Measurements from ENCODE around the gene PCBP2. TPM values are rescaled to one million over a fixed set of nuclear protein-coding genes. Genes with fewer than 3 reads are reported as not detected.

Gene PCBP2
- total and polyA plus RNA-seq, 8 donors = 634 to 1,132 (median 1,042) TPM

DNA sequence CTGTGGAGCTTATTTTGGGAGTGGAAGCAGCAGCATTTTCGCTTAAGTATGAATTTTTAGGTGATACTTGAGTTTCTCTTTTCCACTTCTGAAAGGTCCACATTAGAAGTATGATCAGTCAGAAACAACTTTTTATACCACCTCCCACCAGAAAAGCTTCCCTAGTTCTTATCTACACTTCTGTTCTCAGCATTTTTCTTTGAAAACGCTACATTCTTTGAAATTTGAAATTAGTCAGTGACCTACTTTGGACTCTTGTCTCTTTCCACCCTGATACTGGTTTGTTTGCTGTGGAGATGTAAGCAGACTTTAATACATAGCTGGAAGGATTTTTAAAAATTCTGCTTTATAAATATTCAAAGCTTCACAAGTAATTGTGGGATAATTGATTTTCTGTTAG lies 22.2 kb downstream of the PCBP2 start:
- Histone ChIP-seq H3K9me3 (no peaks in the 10 kb centered on the region), H3K4me1 (peaks cover 13 to 39% of the 10 kb centered on the region in 2 donors), H3K27ac (peak overlapping the region in 1 of 2 donors; percentile 18), H3K36me3 (peaks cover 0 to 100% of the 10 kb centered on the region in 2 donors), H3K27me3 (no peaks in the 10 kb centered on the region), H3K4me3 (no peak overlapping the region)
- TF ChIP-seq, protein P1, sequence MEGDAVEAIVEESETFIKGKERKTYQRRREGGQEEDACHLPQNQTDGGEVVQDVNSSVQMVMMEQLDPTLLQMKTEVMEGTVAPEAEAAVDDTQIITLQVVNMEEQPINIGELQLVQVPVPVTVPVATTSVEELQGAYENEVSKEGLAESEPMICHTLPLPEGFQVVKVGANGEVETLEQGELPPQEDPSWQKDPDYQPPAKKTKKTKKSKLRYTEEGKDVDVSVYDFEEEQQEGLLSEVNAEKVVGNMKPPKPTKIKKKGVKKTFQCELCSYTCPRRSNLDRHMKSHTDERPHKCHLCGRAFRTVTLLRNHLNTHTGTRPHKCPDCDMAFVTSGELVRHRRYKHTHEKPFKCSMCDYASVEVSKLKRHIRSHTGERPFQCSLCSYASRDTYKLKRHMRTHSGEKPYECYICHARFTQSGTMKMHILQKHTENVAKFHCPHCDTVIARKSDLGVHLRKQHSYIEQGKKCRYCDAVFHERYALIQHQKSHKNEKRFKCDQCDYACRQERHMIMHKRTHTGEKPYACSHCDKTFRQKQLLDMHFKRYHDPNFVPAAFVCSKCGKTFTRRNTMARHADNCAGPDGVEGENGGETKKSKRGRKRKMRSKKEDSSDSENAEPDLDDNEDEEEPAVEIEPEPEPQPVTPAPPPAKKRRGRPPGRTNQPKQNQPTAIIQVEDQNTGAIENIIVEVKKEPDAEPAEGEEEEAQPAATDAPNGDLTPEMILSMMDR (IDR thresholded peaks at IDR 0.05) = no peak
- intact Hi-C loops (cut with DNase I) = no loop called here
- no peak for ATAC-seq
- DNase-seq = no peak

DNA sequence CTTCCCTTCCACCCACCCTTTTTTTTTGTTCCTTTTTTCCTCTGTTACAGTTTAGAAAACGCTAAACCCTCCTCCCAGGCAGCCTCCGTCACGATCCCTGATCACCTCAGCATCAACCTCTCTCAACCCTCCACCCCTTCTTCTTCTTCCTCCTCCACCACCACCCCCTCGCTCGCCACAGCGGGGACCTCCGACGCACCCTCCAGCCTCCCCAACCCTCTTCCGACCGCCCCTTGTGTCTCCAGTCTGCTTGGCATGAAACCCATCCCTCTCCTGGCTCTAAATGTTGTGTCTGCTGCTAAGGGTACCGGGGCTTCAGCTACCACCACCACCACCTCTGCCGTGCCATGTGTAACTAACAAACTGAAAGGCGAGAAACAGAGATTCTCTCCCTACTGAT lies 22.9 kb downstream of the PCBP2 start:
- intact Hi-C loops (cut with DNase I) = no loop called here
- Histone ChIP-seq H3K4me3 (no peak overlapping the region), H3K9me3 (no peaks in the 10 kb centered on the region), H3K27me3 (no peaks in the 10 kb centered on the region), H3K4me1 (peaks cover 13 to 39% of the 10 kb centered on the region in 2 donors), H3K27ac (peak overlapping the region in 1 of 2 donors; percentile 18), H3K36me3 (peaks cover 0 to 100% of the 10 kb centered on the region in 2 donors)
- DNase-seq (no peak), ATAC-seq (no peak)
- TF ChIP-seq, protein P1 (IDR thresholded peaks at IDR 0.05) = no peak

GRCh38 chr12:53476769-53477209 lies 24.9 kb downstream of the PCBP2 start:
- Histone ChIP-seq H3K4me1 (peaks cover 13 to 52% of the 10 kb centered on the region in 2 donors), H3K27ac (no peak overlapping the region), H3K9me3 (no peaks in the 10 kb centered on the region), H3K36me3 (peaks cover 0 to 100% of the 10 kb centered on the region in 2 donors), H3K4me3 (no peak overlapping the region), H3K27me3 (no peaks in the 10 kb centered on the region)
- ATAC-seq (no peak), DNase-seq (no peak)
- TF ChIP-seq, protein P1 (IDR thresholded peaks at IDR 0.05) = peak in 1 of 2 donors; percentile 11
- intact Hi-C loops (cut with DNase I) = no loop called here

- no peak for DNase-seq
- intact Hi-C loops (cut with DNase I) = no loop called here
- no peak for ATAC-seq
- Histone ChIP-seq H3K27ac (peak overlapping the region in 1 of 2 donors; percentile 33), H3K27me3 (no peaks in the 10 kb centered on the region), H3K9me3 (no peaks in the 10 kb centered on the region), H3K36me3 (peaks cover 0 to 100% of the 10 kb centered on the region in 2 donors), H3K4me3 (no peak overlapping the region), H3K4me1 (peaks cover 0 to 40% of the 10 kb centered on the region in 2 donors)
- TF ChIP-seq, protein P1 (IDR thresholded peaks at IDR 0.05) = no peak
Observed at GRCh38 chr12:53478865-53479264, 27.0 kb downstream of the PCBP2 start.

GRCh38 chr12:53479331-53479730 lies 27.4 kb downstream of the PCBP2 start:
- Histone ChIP-seq H3K9me3 (no peaks in the 10 kb centered on the region), H3K4me3 (no peak overlapping the region), H3K4me1 (peaks cover 0 to 36% of the 10 kb centered on the region in 2 donors), H3K27ac (peak overlapping the region in 1 of 2 donors; percentile 33), H3K36me3 (peaks cover 0 to 100% of the 10 kb centered on the region in 2 donors), H3K27me3 (no peaks in the 10 kb centered on the region)
- no peak for ATAC-seq
- TF ChIP-seq, protein P1 (IDR thresholded peaks at IDR 0.05) = no peak
- no peak for DNase-seq
- intact Hi-C loops (cut with DNase I) = no loop called here
